Activated T-cell treated with anti-CD3 and anti-CD28 coated beads for 24 hours (primary cell): ENCODE measurements around the gene CFAP92.

Source experiments
- DNase-seq: peaks from one replicate; pipeline ENCODE4 v3.0.0-alpha.2; 2020; ENCODE audit warnings: low read depth

The CFAP92 gene

DNA sequence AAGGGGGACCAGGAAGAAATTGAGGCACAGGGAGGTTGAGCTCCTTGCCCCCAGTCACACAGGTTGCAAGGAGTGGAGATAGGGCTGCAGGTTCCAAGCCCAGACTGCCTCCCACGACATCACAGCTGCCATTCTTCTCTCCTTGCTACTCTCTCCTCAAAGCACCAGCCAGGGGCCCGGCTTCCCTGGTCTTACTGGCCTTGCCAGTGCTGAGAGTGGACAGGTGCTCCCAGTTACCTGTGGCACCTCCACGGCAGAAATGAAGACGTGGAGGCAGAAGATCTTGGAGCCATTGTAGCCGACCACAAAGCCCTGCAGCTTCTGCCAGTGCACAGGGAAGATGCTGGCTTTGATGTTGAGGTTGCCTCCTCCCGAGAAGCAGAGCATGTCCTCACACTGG lies 132.4 kb downstream of the CFAP92 start:
- no peak for DNase-seq
